Measurements from ENCODE around the gene CTR9.

The CTR9 gene

GRCh38 chr11:10763766-10764165 is 12.7 kb downstream of the CTR9 start:
- ATAC-seq (ENCODE audit: insufficient read depth, low read depth) (no peak), DNase-seq (no peak)
- Histone ChIP-seq H3K9me3 (ENCODE audit: insufficient read depth, low read length, severe bottlenecking) (no peaks in the 10 kb centered on the region), H2AFZ (ENCODE audit: low read depth, low read length) (no peak overlapping the region), H3K27ac (ENCODE audit: low read length) (no peak overlapping the region), H3K4me1 (ENCODE audit: insufficient read depth, low read length) (no peaks in the 10 kb centered on the region), H3K4me3 (ENCODE audit: low read depth in 1 of 2, low read length in 2 of 2) (no peak overlapping the region), H3K79me2 (ENCODE audit: insufficient read depth, low read length) (no peaks in the 10 kb centered on the region), H3K27me3 (ENCODE audit: insufficient read depth, low read length, poor library complexity) (no peaks in the 10 kb centered on the region), H3K9ac (ENCODE audit: low read depth, low read length) (no peak overlapping the region), H3K36me3 (ENCODE audit: insufficient read depth, low read length) (peaks cover 61% of the 10 kb centered on the region), H3K4me2 (ENCODE audit: insufficient read depth, low read length) (no peak overlapping the region), H4K20me1 (ENCODE audit: insufficient read depth, low read length) (no peaks in the 10 kb centered on the region)
- TF ChIP-seq CTCF (IDR thresholded peaks at IDR 0.05; ENCODE audit: borderline replicate concordance, extremely low read depth, low read length, poor library complexity, severe bottlenecking) (no peak), EZH2 (IDR thresholded peaks at IDR 0.05; ENCODE audit: borderline replicate concordance, low read depth, low read length, severe bottlenecking) (no peak)

- ATAC-seq (ENCODE audit: insufficient read depth, low read depth): no peak
- no peak overlapping the region for H3K9ac ChIP-seq (ENCODE audit: low read depth, low read length)
- no peak for DNase-seq
- H4K20me1 ChIP-seq (ENCODE audit: insufficient read depth, low read length): no peaks in the 10 kb centered on the region
- H3K27me3 ChIP-seq (ENCODE audit: insufficient read depth, low read length, poor library complexity): no peaks in the 10 kb centered on the region
- H3K79me2 ChIP-seq (ENCODE audit: insufficient read depth, low read length): no peaks in the 10 kb centered on the region
- H3K27ac ChIP-seq (ENCODE audit: low read length): no peak overlapping the region
- H3K4me2 ChIP-seq (ENCODE audit: insufficient read depth, low read length): no peak overlapping the region
- no peaks in the 10 kb centered on the region for H3K4me1 ChIP-seq (ENCODE audit: insufficient read depth, low read length)
- H3K4me3 ChIP-seq (ENCODE audit: low read depth in 1 of 2, low read length in 2 of 2): no peak overlapping the region
- H3K36me3 ChIP-seq (ENCODE audit: insufficient read depth, low read length): peaks cover 57% of the 10 kb centered on the region
- TF ChIP-seq CTCF (IDR thresholded peaks at IDR 0.05; ENCODE audit: borderline replicate concordance, extremely low read depth, low read length, poor library complexity, severe bottlenecking): no peak
- no peak for TF ChIP-seq EZH2 (IDR thresholded peaks at IDR 0.05; ENCODE audit: borderline replicate concordance, low read depth, low read length, severe bottlenecking)
- no peaks in the 10 kb centered on the region for H3K9me3 ChIP-seq (ENCODE audit: insufficient read depth, low read length, severe bottlenecking)
- H2AFZ ChIP-seq (ENCODE audit: low read depth, low read length): no peak overlapping the region
Measured at GRCh38 chr11:10764412-10764811, 13.4 kb downstream of the CTR9 start.

DNA sequence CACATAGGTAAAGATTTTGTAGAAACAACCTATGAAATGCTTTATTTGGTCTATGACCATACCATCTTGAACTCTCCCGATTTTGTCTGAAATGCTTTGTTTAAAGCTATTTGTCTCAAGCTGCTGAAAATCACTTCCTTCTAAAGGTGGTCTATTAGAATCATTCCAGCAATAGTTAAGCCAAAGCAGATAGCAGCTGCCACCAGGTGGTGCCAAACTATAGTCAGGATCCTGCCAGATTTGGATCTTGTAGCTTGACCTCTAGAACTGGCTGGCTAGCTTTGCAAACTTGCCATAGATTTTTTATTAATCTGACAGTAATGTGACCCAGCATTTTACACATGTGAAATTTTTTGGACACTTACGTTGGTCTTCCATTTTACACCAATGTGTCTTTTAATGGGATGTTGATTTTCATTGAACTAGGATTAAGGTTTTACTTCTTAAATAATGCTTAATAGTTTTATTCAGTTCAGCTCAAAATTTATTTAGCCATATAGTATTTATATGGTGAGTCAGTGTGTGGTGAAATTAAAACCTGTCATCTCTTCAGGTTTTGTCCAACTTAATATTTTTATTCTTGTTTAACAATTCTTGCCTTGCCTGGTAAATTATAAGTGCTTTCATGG is 19.7 kb downstream of the CTR9 start:
- Histone ChIP-seq H3K79me2 (ENCODE audit: insufficient read depth, low read length) (no peaks in the 10 kb centered on the region), H3K4me1 (ENCODE audit: insufficient read depth, low read length) (no peaks in the 10 kb centered on the region), H3K36me3 (ENCODE audit: insufficient read depth, low read length) (peaks cover 66% of the 10 kb centered on the region), H3K27me3 (ENCODE audit: insufficient read depth, low read length, poor library complexity) (no peaks in the 10 kb centered on the region), H3K9ac (ENCODE audit: low read depth, low read length) (no peak overlapping the region), H3K4me2 (ENCODE audit: insufficient read depth, low read length) (no peak overlapping the region), H3K4me3 (ENCODE audit: low read depth in 1 of 2, low read length in 2 of 2) (no peak overlapping the region), H2AFZ (ENCODE audit: low read depth, low read length) (no peak overlapping the region), H4K20me1 (ENCODE audit: insufficient read depth, low read length) (no peaks in the 10 kb centered on the region), H3K27ac (ENCODE audit: low read length) (no peak overlapping the region), H3K9me3 (ENCODE audit: insufficient read depth, low read length, severe bottlenecking) (no peaks in the 10 kb centered on the region)
- ATAC-seq (ENCODE audit: insufficient read depth, low read depth): peak; percentile 66; the same call in 1 of the 3 replicates
- no peak for TF ChIP-seq EZH2 (IDR thresholded peaks at IDR 0.05; ENCODE audit: borderline replicate concordance, low read depth, low read length, severe bottlenecking)
- TF ChIP-seq CTCF (IDR thresholded peaks at IDR 0.05; ENCODE audit: borderline replicate concordance, extremely low read depth, low read length, poor library complexity, severe bottlenecking): peak; percentile 77
- DNase-seq: peak; percentile 34

Data from DND-41 (cell line).